Liver (tissue), 3 donors: ENCODE results near the gene DENND4C.

Experiments
- ATF3 ChIP-seq: IDR thresholded peaks from 2 replicates; pipeline ENCODE4 v1.6.1; 2016; ENCODE audit warnings: antibody characterized with exemption
- CTCF ChIP-seq: fragments of 150-350 bp; IDR thresholded peaks from 2 replicates; pipeline ENCODE4 v1.5.1; 2017; ENCODE audit warnings: improper control_type of control experiment, low read depth, low read length; ENCODE audit not compliant: missing input control
- EGR1 ChIP-seq, 2 donors: IDR thresholded peaks; 2 replicates each; pipeline ENCODE4 v1.6.1; 2016 to 2018; ENCODE audit warnings: antibody characterized with exemption in 2 of 2, low read depth in 2 of 2
- FOXA1 ChIP-seq: IDR thresholded peaks from 2 replicates; pipeline ENCODE4 v1.6.1; 2016; ENCODE audit warnings: antibody characterized with exemption
- GABPA ChIP-seq, 2 donors: IDR thresholded peaks in 1 of 2; conservative IDR thresholded peaks in 1 of 2; 2 replicates each; pipeline ENCODE4 v1.6.1; 2016; ENCODE audit warnings: antibody characterized with exemption in 2 of 2, mild to moderate bottlenecking in 1 of 2, moderate library complexity in 1 of 2
- HNF4A ChIP-seq, 2 donors: conservative IDR thresholded peaks; 2 replicates each; pipeline ENCODE4 v1.6.1; 2016; ENCODE audit warnings: antibody characterized with exemption in 2 of 2, mild to moderate bottlenecking in 2 of 2
- JUND ChIP-seq, 2 donors: IDR thresholded peaks; 2 replicates each; pipeline ENCODE4 v1.6.1; 2016; ENCODE audit warnings: antibody characterized with exemption in 2 of 2
- MAX ChIP-seq: IDR thresholded peaks from 2 replicates; pipeline ENCODE4 v1.6.1; 2016; ENCODE audit warnings: antibody characterized with exemption
- RAD21 ChIP-seq, 2 donors: IDR thresholded peaks; 2 replicates each; pipeline ENCODE4 v1.6.1; 2016; ENCODE audit warnings: antibody characterized with exemption in 2 of 2, mild to moderate bottlenecking in 2 of 2
- REST ChIP-seq: IDR thresholded peaks from 2 replicates; pipeline ENCODE4 v1.6.1; 2016; ENCODE audit warnings: antibody characterized with exemption, mild to moderate bottlenecking
- SP1 ChIP-seq: IDR thresholded peaks from 2 replicates; pipeline ENCODE4 v1.6.1; 2018; ENCODE audit warnings: antibody characterized with exemption, mild to moderate bottlenecking
- TAF1 ChIP-seq: conservative IDR thresholded peaks from 2 replicates; pipeline ENCODE4 v1.6.1; 2016; ENCODE audit warnings: antibody characterized with exemption, mild to moderate bottlenecking
- YY1 ChIP-seq: IDR thresholded peaks from 2 replicates; pipeline ENCODE4 v1.6.1; 2016; ENCODE audit warnings: antibody characterized with exemption, mild to moderate bottlenecking
- ZBTB33 ChIP-seq: IDR thresholded peaks from 2 replicates; pipeline ENCODE4 v1.6.1; 2016; ENCODE audit warnings: antibody characterized with exemption
- donor health status: healthy.
- donor health status: healthy.

GRCh38 chr9:19408316-19408692, 177.8 kb downstream of the DENND4C start:
- no peak for TF ChIP-seq MAX
- TF ChIP-seq CTCF = no peak
- TF ChIP-seq RAD21 (IDR thresholded peaks at IDR 0.05) = no peak
- no peak for TF ChIP-seq ZBTB33
- TF ChIP-seq JUND (IDR thresholded peaks at IDR 0.05) = no peak
- TF ChIP-seq GABPA (IDR thresholded peaks at IDR 0.05 in 1 of 2, conservative IDR thresholded peaks at IDR 0.05 in 1 of 2) = no peak
- no peak for TF ChIP-seq EGR1 (IDR thresholded peaks at IDR 0.05; ENCODE audit: low read depth in 2 of 2)
- no peak for TF ChIP-seq TAF1
- no peak for TF ChIP-seq REST
- TF ChIP-seq ATF3 = no peak
- TF ChIP-seq SP1 = no peak
- no peak for TF ChIP-seq HNF4A (conservative IDR thresholded peaks at IDR 0.05)
- TF ChIP-seq YY1 = no peak
- TF ChIP-seq FOXA1 = no peak
